ELR (cell line): ENCODE data around the gene MAPRE3.
A peak's percentile ranks its signal among the peaks of the same experiment; 100 is the strongest.
"Not testable (repeated sequence)": the region's sequence is repeated elsewhere in the genome, so short reads cannot be mapped to it uniquely, and the experiment has no call there.

Experiments
- DNase-seq: peaks from one replicate; pipeline ENCODE4 v3.0.0-alpha.2; 2015; ENCODE audit warnings: low read depth

Gene MAPRE3

GRCh38 chr2:27070653-27071276 is 100.3 kb downstream of the MAPRE3 start:
- DNase-seq = no peak

GRCh38 chr2:27071277-27071989 is 101.0 kb downstream of the MAPRE3 start, which contains the start of gene OST4:
Gene OST4 (minus strand): TSS chr2:27071654.
- peak; percentile 92 for DNase-seq

GRCh38 chr2:27071990-27072830 is 101.8 kb downstream of the MAPRE3 start:
- DNase-seq = no peak

GRCh38 chr2:27072920-27073319 is 102.5 kb downstream of the MAPRE3 start:
- DNase-seq = no peak

- no peak for DNase-seq
Measured at GRCh38 chr2:27073782-27074181, 103.3 kb downstream of the MAPRE3 start.

- DNase-seq = no peak
Measured at GRCh38 chr2:27074738-27075565, 104.5 kb downstream of the MAPRE3 start.

- not testable (repeated sequence) for DNase-seq
Measured at GRCh38 chr2:27075566-27075871, 105.1 kb downstream of the MAPRE3 start.

GRCh38 chr2:27076323-27076722 is 105.9 kb downstream of the MAPRE3 start:
- DNase-seq = no peak
